Keratinocyte (primary cell): ENCODE data around the gene SLC39A8. TPM values are rescaled to one million over a fixed set of nuclear protein-coding genes. Genes with fewer than 3 reads are reported as not detected.

ENCODE experiments used
- DNase-seq: peaks from one replicate; pipeline ENCODE4 v3.0.0-alpha.2; 2011; ENCODE audit warnings: low read depth, missing footprints, low spot score
- FAIRE-seq: peaks from 2 replicates; lab custom pipeline; 2011; peaks lifted over from hg19 to GRCh38; lab: Jason Lieb, UNC
- H2AFZ ChIP-seq: 2 replicates; pipeline ENCODE4 v1.6.0; 2012; ENCODE audit warnings: low read length, control low read depth, inconsistent platforms; ENCODE audit not compliant: control insufficient read depth
- H3K27ac ChIP-seq: 2 replicates; pipeline ENCODE4 v1.5.1; 2011; ENCODE audit warnings: low read length; ENCODE audit not compliant: control insufficient read depth, insufficient read depth
- H3K27me3 ChIP-seq: 3 replicates; pipeline ENCODE4 v1.6.0; 2011; ENCODE audit warnings: low read length; ENCODE audit not compliant: control insufficient read depth, insufficient read depth; ENCODE audit errors: extremely low read depth
- H3K36me3 ChIP-seq, 2 experiments: 2 replicates in 1 of 2; 3 replicates in 1 of 2; pipeline ENCODE4 v1.5.1; 2011; ENCODE audit warnings: low read length in 2 of 2, mild to moderate bottlenecking in 1 of 2; ENCODE audit not compliant: control insufficient read depth in 2 of 2, insufficient read depth in 2 of 2; ENCODE audit errors: extremely low read depth in 1 of 2
- H3K4me1 ChIP-seq: 3 replicates; pipeline ENCODE4 v1.5.1; 2011; ENCODE audit warnings: low read length; ENCODE audit not compliant: control insufficient read depth, insufficient read depth; ENCODE audit errors: extremely low read depth
- H3K4me2 ChIP-seq: 3 replicates; pipeline ENCODE4 v1.6.0; 2011; ENCODE audit warnings: low read depth, low read length; ENCODE audit not compliant: control insufficient read depth, insufficient read depth; ENCODE audit errors: extremely low read depth
- H3K4me3 ChIP-seq, 3 experiments: fragments of 200-600 bp in 1 of 3; sonication (generic) in 1 of 3; 2 replicates in 2 of 3; 3 replicates in 1 of 3; pipeline ENCODE4 v1.5.1; 2011 to 2016; ENCODE audit warnings: low read length in 3 of 3, mild to moderate bottlenecking in 3 of 3, control low read depth in 2 of 3, inconsistent platforms in 1 of 3, low read depth in 1 of 3, mixed read lengths in 1 of 3, mixed run types in 1 of 3, moderate library complexity in 1 of 3; ENCODE audit not compliant: control insufficient read depth in 2 of 3, insufficient read depth in 2 of 3; ENCODE audit errors: extremely low read depth in 1 of 3
- H3K79me2 ChIP-seq: 2 replicates; pipeline ENCODE4 v1.6.0; 2012; ENCODE audit warnings: low read length; ENCODE audit not compliant: control insufficient read depth, insufficient read depth
- H3K9ac ChIP-seq: 3 replicates; pipeline ENCODE4 v1.6.0; 2011; ENCODE audit warnings: low read length; ENCODE audit not compliant: control insufficient read depth, insufficient read depth; ENCODE audit errors: extremely low read depth
- H3K9me1 ChIP-seq: 3 replicates; pipeline ENCODE4 v1.6.0; 2011; ENCODE audit warnings: low read length; ENCODE audit not compliant: control insufficient read depth, insufficient read depth; ENCODE audit errors: extremely low read depth
- H3K9me3 ChIP-seq: 2 replicates; pipeline ENCODE4 v1.5.1; 2012; ENCODE audit warnings: low read depth, low read length; ENCODE audit not compliant: control insufficient read depth
- H4K20me1 ChIP-seq: 3 replicates; pipeline ENCODE4 v1.6.0; 2011; ENCODE audit warnings: low read length; ENCODE audit not compliant: control insufficient read depth, insufficient read depth; ENCODE audit errors: extremely low read depth
- EZH2 ChIP-seq: IDR thresholded peaks from one replicate; pipeline ENCODE4 v1.6.1; 2012; ENCODE audit warnings: inconsistent platforms, mild to moderate bottlenecking, low read length, moderate library complexity
- dilution Hi-C: fragments of 300-500 bp; cut with MboI; formaldehyde crosslinking; loops from one replicate; pipeline ENCODE4 v1.7.0; 2020; ENCODE audit warnings: low sequenced_read_pairs; ENCODE audit not compliant: extremely low pct_ligation_motif_present
- polyA plus RNA-seq, 5 experiments: library from polyadenylated mRNA; depleted of rRNA in 3 of 5; stranded (reverse) in 3 of 5; stranded (forward) in 1 of 5; unstranded in 1 of 5; fragments of >200 nt; gene quantifications; 1 replicate in 1 of 5; 2 replicates in 3 of 5; 3 replicates in 1 of 5; pipeline versions ENCODE4 v1.2.1 to v1.2.3, GENCODE V29; 2011 to 2012; ENCODE audit warnings: missing spikeins in 2 of 5, low read depth in 1 of 5, low replicate concordance in 1 of 5
- TF ChIP-seq, protein P1 (sequence below), 3 experiments: IDR thresholded peaks in 1 of 3; conservative IDR thresholded peaks in 1 of 3; optimal IDR thresholded peaks in 1 of 3; 2 replicates in 2 of 3; 3 replicates in 1 of 3; pipeline versions ENCODE3 to v1.5.1; 2011; ENCODE audit warnings: low read length in 3 of 3, mild to moderate bottlenecking in 3 of 3, moderate library complexity in 2 of 3, control low read depth in 1 of 3, inconsistent platforms in 1 of 3; ENCODE audit not compliant: insufficient read depth in 2 of 3; ENCODE audit errors: extremely low read depth in 1 of 3

Gene SLC39A8
- polyA plus RNA-seq, 1 donor (not counting 4 experiments of a cell fraction or from before 2014, with no cell fraction given): 7.5 TPM

DNA sequence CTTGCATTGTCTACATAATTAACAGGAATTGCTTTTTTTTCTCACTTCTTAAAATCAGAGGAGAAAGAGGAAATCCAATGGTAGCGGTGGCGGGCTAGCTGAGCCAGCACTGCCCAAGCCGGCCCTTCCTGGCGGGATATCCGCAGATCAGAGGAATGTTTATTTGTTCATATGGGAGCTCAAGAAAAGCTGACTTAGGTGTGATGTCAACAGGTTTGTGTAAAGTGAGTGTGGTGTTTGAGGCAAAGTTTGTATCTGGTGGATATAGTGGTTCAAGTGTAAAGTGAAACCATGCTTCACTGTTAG lies 466 bp upstream of the SLC39A8 start:
- H3K27ac ChIP-seq: no peak overlapping the region
- no peak for FAIRE-seq
- dilution Hi-C loops: no loop called here

DNA sequence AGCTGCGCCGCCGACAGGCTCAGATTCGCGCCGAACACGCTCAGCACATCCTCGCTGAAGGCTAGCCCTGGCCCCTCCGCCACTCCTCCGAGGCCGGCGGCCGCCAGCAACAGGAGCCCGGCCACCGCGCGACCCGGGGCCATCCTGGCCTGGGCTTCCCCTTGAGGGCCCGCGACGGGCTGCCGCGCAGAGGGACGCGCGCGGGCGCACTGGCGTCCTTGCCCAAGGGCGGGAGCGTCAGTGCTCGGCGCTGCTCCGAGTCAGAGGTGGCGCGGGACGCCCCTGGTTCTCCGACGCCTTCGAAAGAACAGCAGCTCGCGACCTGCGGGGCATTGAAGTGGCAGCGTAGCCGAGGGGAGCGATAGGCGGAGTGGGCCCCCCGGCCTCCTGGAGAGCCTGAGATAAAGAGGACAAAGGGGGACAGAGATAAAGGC lies 745 bp downstream of the SLC39A8 start:
- no peaks in the 10 kb centered on the region for H3K79me2 ChIP-seq
- peak overlapping the region; percentile 57 for H3K27ac ChIP-seq
- FAIRE-seq: no peak
- H4K20me1 ChIP-seq: no peaks in the 10 kb centered on the region
- peak overlapping the region; percentile 98 for H3K4me2 ChIP-seq
- H3K36me3 ChIP-seq: no peaks in the 10 kb centered on the region
- H3K9me3 ChIP-seq: no peaks in the 10 kb centered on the region
- H3K9me1 ChIP-seq: peaks cover 2% of the 10 kb centered on the region
- peaks cover 15% of the 10 kb centered on the region for H3K4me1 ChIP-seq
- peak overlapping the region; percentile 38 to 88 (median 78) for H3K4me3 ChIP-seq
- no peaks in the 10 kb centered on the region for H3K27me3 ChIP-seq
- peak overlapping the region; percentile 99 for H2AFZ ChIP-seq
- H3K9ac ChIP-seq: peak overlapping the region; percentile 79
- TF ChIP-seq, protein P1, sequence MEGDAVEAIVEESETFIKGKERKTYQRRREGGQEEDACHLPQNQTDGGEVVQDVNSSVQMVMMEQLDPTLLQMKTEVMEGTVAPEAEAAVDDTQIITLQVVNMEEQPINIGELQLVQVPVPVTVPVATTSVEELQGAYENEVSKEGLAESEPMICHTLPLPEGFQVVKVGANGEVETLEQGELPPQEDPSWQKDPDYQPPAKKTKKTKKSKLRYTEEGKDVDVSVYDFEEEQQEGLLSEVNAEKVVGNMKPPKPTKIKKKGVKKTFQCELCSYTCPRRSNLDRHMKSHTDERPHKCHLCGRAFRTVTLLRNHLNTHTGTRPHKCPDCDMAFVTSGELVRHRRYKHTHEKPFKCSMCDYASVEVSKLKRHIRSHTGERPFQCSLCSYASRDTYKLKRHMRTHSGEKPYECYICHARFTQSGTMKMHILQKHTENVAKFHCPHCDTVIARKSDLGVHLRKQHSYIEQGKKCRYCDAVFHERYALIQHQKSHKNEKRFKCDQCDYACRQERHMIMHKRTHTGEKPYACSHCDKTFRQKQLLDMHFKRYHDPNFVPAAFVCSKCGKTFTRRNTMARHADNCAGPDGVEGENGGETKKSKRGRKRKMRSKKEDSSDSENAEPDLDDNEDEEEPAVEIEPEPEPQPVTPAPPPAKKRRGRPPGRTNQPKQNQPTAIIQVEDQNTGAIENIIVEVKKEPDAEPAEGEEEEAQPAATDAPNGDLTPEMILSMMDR (optimal IDR thresholded peaks at IDR 0.05 in 1 of 3, IDR thresholded peaks at IDR 0.05 in 1 of 3, conservative IDR thresholded peaks at IDR 0.05 in 1 of 3; ENCODE audit: extremely low read depth in 1 of 3, insufficient read depth in 2 of 3, low read length in 3 of 3): peak in 2 of 3 experiments; percentile 4 to 8
- TF ChIP-seq EZH2: no peak
- dilution Hi-C loops: no loop called here
- DNase-seq: no peak

More for the DNA sequence above, 466 bp upstream of the SLC39A8 start:
- Histone ChIP-seq H3K36me3 (no peaks in the 10 kb centered on the region), H3K79me2 (no peaks in the 10 kb centered on the region), H3K4me1 (peaks cover 15% of the 10 kb centered on the region), H3K9me3 (no peaks in the 10 kb centered on the region), H2AFZ (peak overlapping the region; percentile 88), H3K9me1 (peaks cover 2% of the 10 kb centered on the region), H3K4me3 (peak overlapping the region in 2 of 3 experiments; percentile 78 to 88), H3K27me3 (no peaks in the 10 kb centered on the region), H4K20me1 (no peaks in the 10 kb centered on the region), H3K9ac (no peak overlapping the region), H3K4me2 (peak overlapping the region; percentile 98)
- no peak for DNase-seq
- TF ChIP-seq, protein P1 (optimal IDR thresholded peaks at IDR 0.05 in 1 of 3, IDR thresholded peaks at IDR 0.05 in 1 of 3, conservative IDR thresholded peaks at IDR 0.05 in 1 of 3; ENCODE audit: extremely low read depth in 1 of 3, insufficient read depth in 2 of 3, low read length in 3 of 3): no peak
- TF ChIP-seq EZH2: no peak
